ENCODE measurements around the gene UBE4A.

Gene UBE4A

GRCh38 chr11:118374729-118375128 is 15.3 kb downstream of the UBE4A start:
- no peak overlapping the region for H3K27ac ChIP-seq (ENCODE audit: low read depth, low read length)

DNA sequence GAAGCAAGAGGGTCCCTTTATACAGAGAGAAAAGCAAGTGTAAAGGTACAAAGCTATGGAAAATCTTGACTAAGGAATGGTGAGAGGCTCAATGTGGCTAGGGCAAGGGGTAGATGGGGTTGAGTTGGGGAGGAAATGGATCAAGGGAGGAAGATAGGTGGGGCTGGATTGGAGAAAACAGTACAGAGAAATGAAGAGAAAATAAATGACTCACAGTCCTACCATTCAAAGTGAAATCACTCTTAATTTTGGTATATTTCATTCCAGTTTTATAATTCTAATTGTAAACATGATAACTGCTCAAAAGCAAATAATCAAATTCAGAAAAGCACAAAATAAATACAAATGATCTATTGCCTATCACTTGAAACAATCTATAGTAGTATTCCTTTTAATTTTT is 16.6 kb downstream of the UBE4A start:
- peaks cover 83% of the 10 kb centered on the region for H3K36me3 ChIP-seq (ENCODE audit: insufficient read depth, low read length)
- H3K9ac ChIP-seq (ENCODE audit: low read length) = no peak overlapping the region

More at GRCh38 chr11:118374729-118375128, 15.3 kb downstream of the UBE4A start:
- no peak overlapping the region for H3K9ac ChIP-seq (ENCODE audit: low read length)
- no peak overlapping the region for H3K4me3 ChIP-seq (ENCODE audit: low read depth in 1 of 2, low read length in 2 of 2)
- H3K4me1 ChIP-seq (ENCODE audit: insufficient read depth, low read length) = no peaks in the 10 kb centered on the region
- no peaks in the 10 kb centered on the region for H3K9me3 ChIP-seq (ENCODE audit: low read length)
- H3K27me3 ChIP-seq (ENCODE audit: control insufficient read depth in 1 of 2, insufficient read depth in 2 of 2, low read length in 2 of 2) = no peaks in the 10 kb centered on the region
- H3K36me3 ChIP-seq (ENCODE audit: insufficient read depth, low read length) = peaks cover 89% of the 10 kb centered on the region

DNA sequence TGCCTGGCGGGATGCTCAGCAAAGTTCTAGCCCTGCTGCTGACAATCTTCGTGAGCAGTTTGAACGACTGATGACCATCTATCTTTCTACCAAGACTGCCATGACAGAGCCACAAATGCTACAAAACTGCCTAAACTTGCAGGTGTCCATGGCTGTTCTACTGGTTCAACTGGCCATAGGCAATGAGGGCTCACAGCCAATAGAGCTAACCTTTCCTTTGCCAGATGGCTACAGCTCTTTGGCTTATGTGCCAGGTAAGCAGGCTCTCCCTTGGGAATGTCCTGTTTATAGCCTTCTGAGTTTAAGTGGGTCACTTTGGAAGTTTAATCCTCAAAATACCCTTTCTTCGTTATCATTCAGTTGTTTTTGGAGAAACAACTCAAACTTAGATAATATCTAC is 20.1 kb downstream of the UBE4A start:
- no peak overlapping the region for H3K4me3 ChIP-seq (ENCODE audit: low read depth in 1 of 2, low read length in 2 of 2)
- H3K9ac ChIP-seq (ENCODE audit: low read length) = no peak overlapping the region
- H3K27me3 ChIP-seq (ENCODE audit: control insufficient read depth in 1 of 2, insufficient read depth in 2 of 2, low read length in 2 of 2) = no peaks in the 10 kb centered on the region
- no peak overlapping the region for H3K27ac ChIP-seq (ENCODE audit: low read depth, low read length)
- no peaks in the 10 kb centered on the region for H3K4me1 ChIP-seq (ENCODE audit: insufficient read depth, low read length)
- no peaks in the 10 kb centered on the region for H3K9me3 ChIP-seq (ENCODE audit: low read length)
- H3K36me3 ChIP-seq (ENCODE audit: insufficient read depth, low read length) = peaks cover 84% of the 10 kb centered on the region

More for the DNA sequence above, 16.6 kb downstream of the UBE4A start:
- H3K27me3 ChIP-seq (ENCODE audit: control insufficient read depth in 1 of 2, insufficient read depth in 2 of 2, low read length in 2 of 2) = no peaks in the 10 kb centered on the region
- no peak overlapping the region for H3K27ac ChIP-seq (ENCODE audit: low read depth, low read length)
- no peaks in the 10 kb centered on the region for H3K9me3 ChIP-seq (ENCODE audit: low read length)
- no peaks in the 10 kb centered on the region for H3K4me1 ChIP-seq (ENCODE audit: insufficient read depth, low read length)
- H3K4me3 ChIP-seq (ENCODE audit: low read depth in 1 of 2, low read length in 2 of 2) = no peak overlapping the region

- H3K27ac ChIP-seq (ENCODE audit: low read depth, low read length) = no peak overlapping the region
- peaks cover 84% of the 10 kb centered on the region for H3K36me3 ChIP-seq (ENCODE audit: insufficient read depth, low read length)
- no peaks in the 10 kb centered on the region for H3K9me3 ChIP-seq (ENCODE audit: low read length)
- H3K4me3 ChIP-seq (ENCODE audit: low read depth in 1 of 2, low read length in 2 of 2) = no peak overlapping the region
- H3K9ac ChIP-seq (ENCODE audit: low read length) = no peak overlapping the region
- no peaks in the 10 kb centered on the region for H3K27me3 ChIP-seq (ENCODE audit: control insufficient read depth in 1 of 2, insufficient read depth in 2 of 2, low read length in 2 of 2)
- H3K4me1 ChIP-seq (ENCODE audit: insufficient read depth, low read length) = no peaks in the 10 kb centered on the region
Observed at GRCh38 chr11:118380571-118380970, 21.2 kb downstream of the UBE4A start.

- H3K9ac ChIP-seq (ENCODE audit: low read length) = no peak overlapping the region
- H3K9me3 ChIP-seq (ENCODE audit: low read length) = no peaks in the 10 kb centered on the region
- H3K4me1 ChIP-seq (ENCODE audit: insufficient read depth, low read length) = no peaks in the 10 kb centered on the region
- no peak overlapping the region for H3K27ac ChIP-seq (ENCODE audit: low read depth, low read length)
- H3K4me3 ChIP-seq (ENCODE audit: low read depth in 1 of 2, low read length in 2 of 2) = no peak overlapping the region
- no peaks in the 10 kb centered on the region for H3K27me3 ChIP-seq (ENCODE audit: control insufficient read depth in 1 of 2, insufficient read depth in 2 of 2, low read length in 2 of 2)
- H3K36me3 ChIP-seq (ENCODE audit: insufficient read depth, low read length) = peaks cover 90% of the 10 kb centered on the region
Observed at GRCh38 chr11:118382954-118383353, 23.6 kb downstream of the UBE4A start.

DNA sequence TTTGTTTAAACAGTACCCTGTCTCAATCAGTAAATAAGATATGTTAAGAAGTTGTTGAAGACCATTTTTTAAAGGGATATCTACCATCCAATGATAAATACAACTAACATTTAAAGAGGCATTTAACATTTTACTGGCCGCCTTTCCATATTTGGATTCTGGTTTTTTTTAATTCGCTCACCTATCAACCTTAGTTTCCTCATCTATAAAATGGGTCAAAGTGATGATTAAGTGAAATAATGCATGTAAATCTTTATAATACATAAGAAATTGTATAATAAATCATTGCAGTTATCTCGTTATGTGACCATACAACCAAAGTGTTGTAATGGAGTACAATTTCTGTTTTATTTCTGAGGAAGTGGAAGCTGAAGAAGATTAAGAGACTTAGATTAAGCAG is 24.3 kb downstream of the UBE4A start:
- Histone ChIP-seq H3K4me3 (ENCODE audit: low read depth in 1 of 2, low read length in 2 of 2) (no peak overlapping the region), H3K36me3 (ENCODE audit: insufficient read depth, low read length) (peaks cover 84% of the 10 kb centered on the region), H3K27ac (ENCODE audit: low read depth, low read length) (no peak overlapping the region), H3K9ac (ENCODE audit: low read length) (no peak overlapping the region), H3K9me3 (ENCODE audit: low read length) (no peaks in the 10 kb centered on the region), H3K4me1 (ENCODE audit: insufficient read depth, low read length) (no peaks in the 10 kb centered on the region), H3K27me3 (ENCODE audit: control insufficient read depth in 1 of 2, insufficient read depth in 2 of 2, low read length in 2 of 2) (no peaks in the 10 kb centered on the region)

- Histone ChIP-seq H3K9me3 (ENCODE audit: low read length) (no peaks in the 10 kb centered on the region), H3K9ac (ENCODE audit: low read length) (no peak overlapping the region), H3K4me3 (ENCODE audit: low read depth in 1 of 2, low read length in 2 of 2) (no peak overlapping the region), H3K27me3 (ENCODE audit: control insufficient read depth in 1 of 2, insufficient read depth in 2 of 2, low read length in 2 of 2) (no peaks in the 10 kb centered on the region), H3K36me3 (ENCODE audit: insufficient read depth, low read length) (peaks cover 43% of the 10 kb centered on the region), H3K27ac (ENCODE audit: low read depth, low read length) (no peak overlapping the region), H3K4me1 (ENCODE audit: insufficient read depth, low read length) (no peaks in the 10 kb centered on the region)
Observed at GRCh38 chr11:118396097-118396501, 36.7 kb downstream of the UBE4A start.

GRCh38 chr11:118397448-118397847 is 38.0 kb downstream of the UBE4A start:
- peaks cover 33% of the 10 kb centered on the region for H3K36me3 ChIP-seq (ENCODE audit: insufficient read depth, low read length)
- H3K9me3 ChIP-seq (ENCODE audit: low read length) = no peaks in the 10 kb centered on the region

DNA sequence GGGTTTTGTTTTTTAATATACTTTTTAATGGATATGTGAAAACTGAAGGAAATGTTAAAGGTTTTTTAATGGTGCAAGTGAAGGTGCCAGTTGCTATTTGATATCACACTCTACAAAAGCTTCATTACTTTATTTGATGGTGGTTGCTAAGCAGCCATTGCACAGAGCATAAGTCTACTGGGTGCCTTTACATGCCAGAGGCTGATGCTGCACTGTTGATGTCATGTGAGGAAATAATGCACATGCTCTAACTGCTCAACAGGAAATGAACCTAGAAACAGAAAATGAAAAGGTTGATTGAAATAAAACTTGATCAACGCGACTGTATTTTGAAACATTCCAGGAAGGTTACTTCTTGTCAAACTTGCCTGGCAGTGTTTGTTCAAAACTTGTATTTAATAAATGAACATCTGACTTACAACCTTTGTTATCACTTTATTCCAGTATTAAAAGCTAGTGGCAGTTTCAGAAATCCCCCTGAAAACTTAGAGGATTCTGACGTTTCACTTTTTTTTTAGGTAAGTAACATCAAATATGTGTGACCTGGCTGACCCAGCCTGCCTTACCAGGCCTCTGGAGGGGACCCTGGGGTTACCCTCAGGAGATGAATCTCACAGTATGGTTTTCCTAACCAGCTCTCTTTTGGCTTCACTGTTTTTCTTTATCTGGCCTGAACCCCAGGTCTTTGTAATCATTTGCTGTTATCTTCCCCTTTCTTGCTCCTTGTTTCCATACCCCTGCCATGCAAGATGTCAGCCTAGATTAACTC is 39.6 kb downstream of the UBE4A start:
- Histone ChIP-seq H3K9me3 (ENCODE audit: low read length) (no peaks in the 10 kb centered on the region), H3K27ac (ENCODE audit: low read depth, low read length) (no peak overlapping the region), H3K4me1 (ENCODE audit: insufficient read depth, low read length) (peaks cover 12% of the 10 kb centered on the region), H3K9ac (ENCODE audit: low read length) (no peak overlapping the region), H3K27me3 (ENCODE audit: control insufficient read depth in 1 of 2, insufficient read depth in 2 of 2, low read length in 2 of 2) (no peaks in the 10 kb centered on the region), H3K4me3 (ENCODE audit: low read depth in 1 of 2, low read length in 2 of 2) (no peak overlapping the region), H3K36me3 (ENCODE audit: insufficient read depth, low read length) (peaks cover 25% of the 10 kb centered on the region)

More at GRCh38 chr11:118397448-118397847, 38.0 kb downstream of the UBE4A start:
- Histone ChIP-seq H3K9ac (ENCODE audit: low read length) (no peak overlapping the region), H3K4me1 (ENCODE audit: insufficient read depth, low read length) (peaks cover 3% of the 10 kb centered on the region), H3K4me3 (ENCODE audit: low read depth in 1 of 2, low read length in 2 of 2) (no peak overlapping the region), H3K27me3 (ENCODE audit: control insufficient read depth in 1 of 2, insufficient read depth in 2 of 2, low read length in 2 of 2) (no peaks in the 10 kb centered on the region), H3K27ac (ENCODE audit: low read depth, low read length) (no peak overlapping the region)

- Histone ChIP-seq H3K9me3 (ENCODE audit: low read length) (no peaks in the 10 kb centered on the region), H3K4me1 (ENCODE audit: insufficient read depth, low read length) (peaks cover 12% of the 10 kb centered on the region), H3K27me3 (ENCODE audit: control insufficient read depth in 1 of 2, insufficient read depth in 2 of 2, low read length in 2 of 2) (no peaks in the 10 kb centered on the region), H3K36me3 (ENCODE audit: insufficient read depth, low read length) (peaks cover 15% of the 10 kb centered on the region), H3K4me3 (ENCODE audit: low read depth in 1 of 2, low read length in 2 of 2) (peak within 1 kb of the TSS; percentile 75 to 81), H3K9ac (ENCODE audit: low read length) (peak within 1 kb of the TSS; percentile 85), H3K27ac (ENCODE audit: low read depth, low read length) (peak within 1 kb of the TSS; percentile 70)
Observed at GRCh38 chr11:118401151-118401879, 41.9 kb downstream of the UBE4A start, which contains the start of gene ATP5MG. TSS of gene ATP5MG (plus strand) at chr11:118401606. CDS start at chr11:118401666, 60 bp downstream.

DNA sequence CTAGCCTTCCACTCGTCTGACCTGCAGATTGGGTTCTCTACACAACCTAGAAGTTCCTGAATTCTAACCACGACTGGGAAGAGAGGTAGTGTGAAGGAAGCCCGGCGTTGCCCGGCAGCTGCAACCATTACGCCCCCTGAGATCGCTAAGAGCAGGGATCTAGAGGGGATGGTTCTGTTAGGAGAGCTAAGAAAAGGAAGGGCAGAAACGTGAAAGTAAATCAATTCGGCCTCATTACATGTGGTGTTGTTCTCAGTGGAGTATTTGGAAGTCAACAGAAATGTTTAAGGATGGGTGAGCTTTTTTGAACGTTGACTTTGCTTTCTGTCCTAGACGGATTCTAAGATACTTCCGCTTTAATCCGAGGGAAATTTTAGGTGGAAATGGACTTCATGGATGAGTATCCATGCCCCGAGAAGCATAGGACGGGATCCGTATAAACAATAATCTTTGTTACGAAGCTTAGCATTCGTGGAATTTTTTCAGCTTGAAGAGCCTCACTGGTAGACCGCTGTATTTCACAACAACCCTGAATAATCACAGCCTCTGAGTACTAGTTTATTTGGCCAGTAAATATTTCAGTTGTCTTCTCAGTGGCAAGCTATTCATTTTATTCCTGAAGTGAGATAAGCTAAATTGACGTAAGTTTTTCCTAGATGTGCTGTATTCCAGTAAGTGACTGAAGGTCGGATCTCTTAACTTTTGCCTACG is 42.6 kb downstream of the UBE4A start:
- peaks cover 10% of the 10 kb centered on the region for H3K36me3 ChIP-seq (ENCODE audit: insufficient read depth, low read length)
- H3K4me1 ChIP-seq (ENCODE audit: insufficient read depth, low read length) = peaks cover 12% of the 10 kb centered on the region
- no peaks in the 10 kb centered on the region for H3K27me3 ChIP-seq (ENCODE audit: control insufficient read depth in 1 of 2, insufficient read depth in 2 of 2, low read length in 2 of 2)
- H3K9ac ChIP-seq (ENCODE audit: low read length) = peak overlapping the region; percentile 85
- H3K9me3 ChIP-seq (ENCODE audit: low read length) = no peaks in the 10 kb centered on the region
- H3K27ac ChIP-seq (ENCODE audit: low read depth, low read length) = peak overlapping the region; percentile 70
- H3K4me3 ChIP-seq (ENCODE audit: low read depth in 1 of 2, low read length in 2 of 2) = peak overlapping the region; percentile 75 to 81

Measured in muscle layer of colon (tissue), 2 donors.